Activated T-cell treated with anti-CD3 and anti-CD28 coated beads, Interleukin-2, amount 50 U/mL, for 4 hours (primary cell): Measurements from ENCODE around the gene DNAJB13. TPM values are rescaled to one million over a fixed set of nuclear protein-coding genes. Genes with fewer than 3 reads are reported as not detected.
"Not testable (repeated sequence)": the region's sequence is repeated elsewhere in the genome, so short reads cannot be mapped to it uniquely, and the experiment has no call there.

ENCODE experiments used
- ATAC-seq, 2 donors: fragments of 200-7000 bp; cut with Tn5 transposase; one replicate each; pipeline ENCODE4 v1.10.0; 2021
- DNase-seq: peaks from one replicate; pipeline ENCODE4 v3.0.0-alpha.2; 2020
- H3K27me3 Mint-ChIP-seq: one replicate; pipeline ENCODE4 v1.8.0; 2021; ENCODE audit warnings: low read depth, mixed read lengths
- H3K36me3 Mint-ChIP-seq: one replicate; pipeline ENCODE4 v1.8.0; 2022; ENCODE audit warnings: mixed read lengths; ENCODE audit not compliant: insufficient read depth
- H3K4me1 Mint-ChIP-seq: one replicate; pipeline ENCODE4 v1.8.0; 2021; ENCODE audit warnings: low read depth, mixed read lengths
- H3K4me3 Mint-ChIP-seq: one replicate; pipeline ENCODE4 v1.8.0; 2021; ENCODE audit warnings: mild to moderate bottlenecking, moderate library complexity, mixed read lengths
- H3K9me3 Mint-ChIP-seq: one replicate; pipeline ENCODE4 v1.8.0; 2021; ENCODE audit warnings: mixed read lengths
- total RNA-seq, 3 donors: library from RNA; stranded (reverse); gene quantifications; one replicate each; pipeline ENCODE4 v1.2.1, GENCODE V29; 2021

The DNAJB13 gene
- total RNA-seq, 3 donors from 2014 or later = 0.27 to 0.61 TPM; not detected in 1

DNA sequence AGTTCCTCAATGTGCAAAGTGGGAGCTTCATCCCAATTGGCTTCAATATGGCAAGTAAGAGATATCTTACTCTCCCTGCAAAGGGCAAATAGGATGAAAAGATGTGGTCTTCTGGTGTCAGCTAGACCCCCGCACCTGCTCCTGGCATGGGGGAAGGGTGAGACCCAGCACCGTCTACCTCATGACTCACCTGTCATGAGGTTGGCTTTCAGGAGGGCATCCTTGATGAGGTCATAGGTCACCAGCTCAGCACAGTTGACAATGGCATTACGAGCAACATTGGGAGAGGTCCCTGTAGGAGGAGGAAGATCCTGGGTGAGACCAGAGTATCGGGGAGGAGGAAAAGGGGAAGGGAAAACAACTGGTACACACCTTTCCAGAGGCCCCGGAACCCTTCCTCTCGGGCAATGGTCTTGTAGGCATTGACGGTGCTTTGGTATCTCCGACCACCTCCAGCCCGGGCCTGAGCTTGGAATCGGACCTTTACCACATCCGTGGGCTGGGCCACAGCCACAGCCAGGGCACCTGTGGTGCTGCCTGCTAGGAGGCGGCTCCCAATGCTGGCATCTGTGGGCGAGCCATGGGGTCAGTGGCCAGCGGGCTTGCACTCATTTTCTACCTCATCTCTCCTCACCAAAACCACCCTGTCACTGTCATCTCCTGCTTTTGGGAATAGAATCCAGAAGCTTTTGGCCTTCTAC lies 25.8 kb downstream of the DNAJB13 start:
- DNase-seq = no peak
- peaks cover 97% of the 10 kb centered on the region for H3K4me1 Mint-ChIP-seq
- H3K27me3 Mint-ChIP-seq = no peaks in the 10 kb centered on the region
- peak overlapping the region; percentile 56 for H3K4me3 Mint-ChIP-seq
- H3K36me3 Mint-ChIP-seq = peaks cover 56% of the 10 kb centered on the region
- ATAC-seq = no peak
- no peaks in the 10 kb centered on the region for H3K9me3 Mint-ChIP-seq

DNA sequence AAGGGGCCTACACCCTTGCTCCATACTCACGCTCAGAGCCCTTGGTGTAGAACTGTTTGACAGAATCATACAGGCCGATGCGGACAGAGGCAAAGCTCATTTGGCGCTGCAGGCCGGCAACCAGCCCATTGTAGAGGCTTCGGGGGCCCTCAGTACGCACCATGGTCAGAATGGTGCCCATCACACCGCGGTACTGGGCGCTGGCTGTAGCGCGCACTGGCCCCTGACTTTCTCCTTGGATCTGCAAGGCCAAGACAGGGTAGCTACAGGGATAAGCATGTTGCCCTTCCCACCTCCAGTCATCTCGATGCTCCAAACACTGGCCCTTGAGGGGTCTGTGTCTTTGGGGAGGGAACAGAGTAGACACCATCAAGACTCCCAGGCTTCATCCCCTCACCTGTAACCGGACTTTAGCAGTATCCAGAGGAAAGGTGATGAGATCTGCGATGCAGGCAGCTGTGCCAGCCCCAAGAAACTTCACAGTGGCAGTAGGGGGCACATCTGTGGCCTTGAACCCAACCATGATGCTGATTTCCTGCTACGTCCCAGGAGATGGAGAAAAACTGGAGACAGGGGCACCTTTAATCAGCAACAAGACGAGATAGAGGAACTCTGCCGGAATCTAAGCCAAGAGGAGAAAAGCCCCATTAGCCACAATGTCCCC lies 27.2 kb downstream of the DNAJB13 start:
- ATAC-seq (no peak), DNase-seq (no peak)
- Mint-ChIP-seq H3K4me1 (peaks cover 88% of the 10 kb centered on the region), H3K9me3 (no peaks in the 10 kb centered on the region), H3K36me3 (peaks cover 61% of the 10 kb centered on the region), H3K4me3 (peak overlapping the region; percentile 65), H3K27me3 (no peaks in the 10 kb centered on the region)

DNA sequence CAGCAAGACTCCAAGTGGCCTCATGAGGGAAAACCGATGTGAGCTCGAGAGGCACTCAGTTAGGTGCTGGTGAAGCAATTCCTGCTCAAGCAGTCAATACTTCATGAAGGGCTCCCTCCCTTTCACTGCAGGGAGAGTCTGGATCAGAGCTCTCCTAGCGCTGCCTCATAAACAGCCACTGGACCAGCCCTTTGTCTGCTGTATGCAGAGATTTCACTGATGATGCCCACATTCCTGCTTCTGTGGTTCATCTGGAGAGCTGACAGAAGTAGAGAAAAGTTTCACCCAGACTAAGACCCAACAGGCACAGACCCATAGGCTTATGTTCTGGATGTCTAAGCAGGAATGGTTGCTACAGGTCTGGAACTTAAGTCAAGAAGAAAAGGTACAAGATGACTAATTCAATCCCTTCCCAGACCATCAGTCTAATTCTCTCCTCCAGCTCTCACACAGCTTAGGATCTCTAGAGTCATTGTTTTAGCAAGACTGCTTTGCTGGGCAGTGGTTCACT lies 27.8 kb downstream of the DNAJB13 start:
- peaks cover 61% of the 10 kb centered on the region for H3K36me3 Mint-ChIP-seq
- no peak for ATAC-seq
- no peaks in the 10 kb centered on the region for H3K9me3 Mint-ChIP-seq
- peaks cover 86% of the 10 kb centered on the region for H3K4me1 Mint-ChIP-seq
- peak overlapping the region; percentile 65 for H3K4me3 Mint-ChIP-seq
- DNase-seq = no peak
- H3K27me3 Mint-ChIP-seq = no peaks in the 10 kb centered on the region

DNA sequence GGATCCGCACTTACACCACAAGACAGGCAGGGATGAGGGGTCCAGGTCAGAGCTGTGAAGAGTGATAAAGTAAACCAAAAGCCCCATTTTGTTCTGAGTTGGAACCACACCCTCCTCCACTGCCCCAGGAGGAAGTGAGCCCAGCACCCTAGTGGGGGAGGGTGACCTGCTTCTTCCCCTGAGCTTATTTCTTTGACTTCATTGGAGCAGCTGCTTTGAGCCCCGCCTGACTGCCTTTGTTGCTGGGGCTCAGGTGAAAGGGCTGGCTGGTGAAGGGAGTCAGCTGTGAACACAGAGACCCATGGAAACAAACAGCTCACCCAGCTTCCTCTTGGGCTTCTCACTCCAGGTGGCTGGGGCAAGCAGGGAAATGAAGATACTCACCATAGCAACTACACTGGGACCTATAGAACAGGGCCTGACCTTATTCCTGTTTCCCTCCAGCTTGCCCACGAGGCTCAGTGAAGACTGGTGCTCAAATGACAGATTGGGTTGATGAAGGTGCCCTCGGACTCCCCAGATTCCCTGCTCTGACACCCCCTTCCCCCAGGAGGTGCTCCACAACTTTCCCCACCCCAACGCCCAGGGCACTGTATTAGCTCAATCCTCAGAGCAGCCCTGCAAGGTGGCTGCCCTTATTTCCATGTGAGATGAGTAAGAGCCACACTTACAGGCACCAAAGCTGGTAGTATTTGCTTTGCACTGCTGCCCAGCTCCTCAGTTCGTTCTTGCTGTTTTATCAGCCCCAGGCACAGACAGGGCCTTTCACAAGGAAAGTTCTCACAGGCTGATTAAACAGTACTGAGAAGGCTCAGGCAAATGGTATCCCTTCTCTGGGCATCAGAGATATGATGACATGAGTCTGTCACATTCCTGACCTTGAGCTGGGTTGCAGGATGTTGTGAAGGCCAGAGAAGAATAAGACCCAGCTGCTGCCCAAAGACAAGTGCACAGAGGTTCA lies 29.5 kb downstream of the DNAJB13 start:
- peaks cover 50% of the 10 kb centered on the region for H3K36me3 Mint-ChIP-seq
- peaks cover 80% of the 10 kb centered on the region for H3K4me1 Mint-ChIP-seq
- no peaks in the 10 kb centered on the region for H3K27me3 Mint-ChIP-seq
- peak; percentile 11 to 12 for ATAC-seq
- peak overlapping the region; percentile 90 for H3K4me3 Mint-ChIP-seq
- H3K9me3 Mint-ChIP-seq = no peaks in the 10 kb centered on the region
- DNase-seq = peak; percentile 64

DNA sequence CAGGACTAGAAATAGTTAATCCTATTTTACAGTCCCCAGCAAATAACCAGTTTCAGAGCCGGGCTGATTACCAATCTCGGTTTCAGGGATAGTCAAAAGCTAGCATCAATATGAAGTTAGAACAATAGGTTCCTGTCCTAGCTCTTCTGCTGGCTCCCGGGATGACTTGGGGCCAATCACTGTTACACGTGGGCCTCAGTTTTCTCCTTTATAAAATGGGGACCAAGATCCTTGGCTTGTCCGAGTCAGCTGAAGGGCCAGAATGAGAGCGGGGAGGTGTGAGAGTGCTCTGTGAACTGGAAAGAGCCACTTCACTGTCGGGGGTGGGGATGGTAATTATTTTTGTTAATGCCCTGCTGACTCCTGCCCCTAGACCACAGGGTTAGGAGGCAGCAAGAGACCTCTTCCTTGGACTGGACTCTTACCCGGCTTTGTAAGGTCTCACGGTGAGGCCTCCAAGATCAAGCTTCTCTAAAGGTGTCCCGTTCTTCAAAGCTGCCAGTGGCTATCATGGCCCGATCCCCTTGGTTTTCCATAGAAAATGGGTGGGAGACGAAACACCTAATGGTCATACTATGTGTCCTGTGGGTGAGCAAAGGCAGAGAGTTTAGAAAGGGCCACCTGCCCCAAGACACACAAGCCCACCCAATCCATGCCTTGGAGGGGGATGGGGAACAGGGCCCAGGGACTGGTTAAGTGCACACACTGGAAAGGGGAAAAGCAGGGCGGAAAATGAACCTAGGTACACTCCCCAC lies 30.4 kb downstream of the DNAJB13 start:
- H3K4me1 Mint-ChIP-seq = peaks cover 74% of the 10 kb centered on the region
- H3K36me3 Mint-ChIP-seq = peaks cover 43% of the 10 kb centered on the region
- DNase-seq (no peak), ATAC-seq (no peak)
- no peaks in the 10 kb centered on the region for H3K9me3 Mint-ChIP-seq
- H3K27me3 Mint-ChIP-seq = no peaks in the 10 kb centered on the region
- H3K4me3 Mint-ChIP-seq = peak overlapping the region; percentile 90

DNA sequence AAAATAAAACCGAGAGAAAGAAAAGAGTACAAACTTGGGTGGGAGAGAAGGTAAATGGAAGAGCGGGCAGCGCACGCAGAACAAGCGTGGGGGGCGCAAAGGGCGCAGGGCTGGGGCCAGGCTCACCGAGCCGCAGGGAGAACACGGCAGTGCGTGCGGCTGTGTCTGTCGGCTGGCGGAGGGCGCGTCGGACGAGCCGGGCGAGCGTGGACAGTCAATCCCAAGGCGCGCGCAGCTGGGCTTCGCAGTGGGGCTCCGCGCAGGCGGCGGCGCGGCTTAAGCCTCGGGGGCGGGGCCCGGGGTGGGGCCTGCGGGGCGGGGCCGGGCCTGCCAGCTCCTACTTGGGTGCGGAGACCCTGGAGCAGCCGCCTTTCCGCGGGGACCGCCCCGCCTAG lies 31.8 kb downstream of the DNAJB13 start, which contains the start of gene UCP2:
Gene UCP2 (minus strand): TSS at position 249 of the 395 bp plus-strand sequence. CDS start 4,465 bp downstream, outside the sequence.
- DNase-seq (peak; percentile 69), ATAC-seq (peak; percentile 75 to 78)
- peaks cover 61% of the 10 kb centered on the region for H3K4me1 Mint-ChIP-seq
- H3K9me3 Mint-ChIP-seq = no peaks in the 10 kb centered on the region
- no peaks in the 10 kb centered on the region for H3K27me3 Mint-ChIP-seq
- H3K36me3 Mint-ChIP-seq = peaks cover 31% of the 10 kb centered on the region
- H3K4me3 Mint-ChIP-seq = peak within 1 kb of the TSS; percentile 90

DNA sequence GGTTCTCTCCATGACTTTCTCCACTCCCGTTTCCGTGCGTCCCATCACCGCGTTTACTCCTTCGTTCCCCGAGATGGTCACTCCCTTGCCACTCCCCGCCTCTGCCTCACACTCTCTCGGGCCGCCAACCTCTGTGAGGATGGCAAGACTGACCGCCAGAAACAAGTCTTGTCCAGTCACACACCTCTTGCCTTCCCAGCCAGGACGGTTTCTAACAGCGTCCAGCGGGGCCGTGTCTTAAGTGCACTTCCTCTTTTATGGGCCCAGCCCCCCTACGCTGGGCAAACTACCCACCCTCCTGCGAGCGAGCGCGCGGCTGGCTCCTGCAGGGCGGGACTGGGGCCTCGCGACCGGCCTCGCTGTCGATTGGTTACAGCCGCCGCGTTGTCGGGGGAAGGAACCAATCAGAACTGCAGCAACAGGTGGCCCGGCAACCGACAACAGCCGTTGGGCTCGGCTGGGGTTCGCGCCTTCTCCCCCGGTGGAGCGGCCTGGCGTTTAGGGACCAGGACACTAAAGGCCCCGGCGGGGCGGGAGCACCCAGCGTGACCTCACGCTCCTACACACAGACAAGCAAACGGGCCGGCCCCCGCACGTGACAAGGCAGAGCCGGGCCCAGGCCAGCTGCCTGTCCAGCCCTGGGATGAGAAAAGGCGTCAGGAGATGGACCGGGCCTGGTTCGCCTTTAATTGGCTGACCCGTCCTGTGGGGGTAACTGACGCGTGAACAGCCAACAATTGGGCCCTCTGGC lies 32.3 kb downstream of the DNAJB13 start:
- peak; percentile 87 to 89 for ATAC-seq
- Mint-ChIP-seq H3K4me1 (peaks cover 55% of the 10 kb centered on the region), H3K27me3 (no peaks in the 10 kb centered on the region), H3K9me3 (no peaks in the 10 kb centered on the region), H3K4me3 (peak overlapping the region; percentile 90), H3K36me3 (peaks cover 28% of the 10 kb centered on the region)
- DNase-seq = peak; percentile 85

DNA sequence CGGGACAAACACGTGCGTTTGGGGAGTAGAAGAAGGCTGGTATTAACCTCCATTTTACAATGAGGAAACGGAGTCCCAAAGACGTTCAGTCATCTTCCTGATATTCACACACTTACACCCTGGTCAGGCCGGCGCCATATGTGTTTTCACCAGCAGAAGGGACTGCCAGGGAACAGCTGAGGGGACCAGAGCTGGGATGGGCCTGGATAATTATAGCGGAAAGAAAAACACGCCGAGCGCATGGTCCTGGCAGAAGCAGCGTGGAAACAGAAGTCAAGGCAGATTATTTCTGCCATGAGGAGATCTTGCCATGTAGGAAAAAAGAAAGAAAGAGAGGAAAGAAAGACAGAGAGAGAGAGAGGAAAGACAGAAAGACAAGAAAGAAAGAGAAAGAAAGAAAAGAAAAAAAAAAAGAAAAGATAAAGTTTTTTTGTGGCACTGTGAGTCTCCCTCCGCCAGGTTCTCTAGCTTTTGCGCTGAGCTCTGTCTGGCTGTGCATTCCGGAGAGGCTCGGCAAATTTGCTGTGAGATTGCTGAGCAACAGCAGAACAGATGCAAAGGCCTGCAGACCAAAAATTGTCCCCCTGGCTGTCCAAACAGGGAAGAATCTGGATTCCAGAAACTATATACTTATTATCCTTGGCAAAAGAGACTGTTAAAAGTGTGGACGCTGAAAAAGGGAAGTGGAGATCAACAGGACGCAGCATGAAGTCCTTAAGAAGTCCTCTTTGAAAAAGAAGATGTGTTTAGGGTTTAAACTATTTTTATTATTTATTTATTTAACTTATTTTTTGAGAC lies 33.1 kb downstream of the DNAJB13 start:
- DNase-seq (no peak), ATAC-seq (no peak)
- Mint-ChIP-seq H3K9me3 (no peaks in the 10 kb centered on the region), H3K4me1 (peaks cover 47% of the 10 kb centered on the region), H3K4me3 (peak overlapping the region; percentile 90), H3K36me3 (peaks cover 20% of the 10 kb centered on the region), H3K27me3 (no peaks in the 10 kb centered on the region)

DNA sequence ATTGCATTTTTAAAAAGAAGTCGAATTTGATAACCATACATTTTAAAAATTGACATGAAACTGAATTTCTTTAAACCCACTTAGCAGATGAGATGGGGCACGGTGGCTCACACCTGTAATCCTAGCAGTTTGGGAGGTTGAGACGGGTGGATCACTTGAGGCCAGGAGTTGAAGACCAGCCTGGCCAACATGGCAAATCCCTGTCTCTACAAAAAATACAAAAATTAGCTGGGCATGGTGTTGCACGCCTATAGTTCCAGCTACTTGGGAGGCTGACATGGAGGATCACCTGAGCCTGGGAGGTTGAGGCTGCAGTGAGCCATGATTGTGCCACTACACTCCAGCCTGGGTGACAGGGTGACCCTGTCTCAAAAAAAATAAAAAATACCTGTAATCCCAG lies 34.8 kb downstream of the DNAJB13 start:
- not testable (repeated sequence) for H3K9me3 Mint-ChIP-seq, H3K27me3 Mint-ChIP-seq, H3K4me3 Mint-ChIP-seq, ATAC-seq, DNase-seq
- H3K36me3 Mint-ChIP-seq = peaks cover 10% of the 10 kb centered on the region
- peaks cover 33% of the 10 kb centered on the region for H3K4me1 Mint-ChIP-seq

DNA sequence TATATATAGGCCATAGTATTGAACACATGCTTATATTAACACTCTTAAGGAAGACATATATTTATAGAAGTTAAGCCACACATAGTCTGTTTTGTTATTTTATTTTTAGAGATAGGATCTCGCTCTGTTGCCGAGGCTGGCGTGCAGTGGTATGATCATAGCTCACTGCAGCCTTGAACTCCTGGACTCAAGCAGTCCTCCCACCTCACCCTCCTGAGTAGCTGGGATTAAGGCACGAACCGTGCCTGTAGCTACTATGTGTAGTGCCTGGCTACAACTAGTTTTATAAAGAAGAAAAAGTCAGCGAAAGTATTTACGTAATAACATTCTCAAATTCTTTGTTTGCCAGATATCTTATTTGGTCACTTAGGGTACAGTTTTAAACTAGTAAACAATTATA lies 37.4 kb downstream of the DNAJB13 start:
- DNase-seq = no peak
- ATAC-seq = no peak
- no peaks in the 10 kb centered on the region for H3K27me3 Mint-ChIP-seq
- H3K36me3 Mint-ChIP-seq = no peaks in the 10 kb centered on the region
- peaks cover 40% of the 10 kb centered on the region for H3K4me1 Mint-ChIP-seq
- H3K4me3 Mint-ChIP-seq = no peak overlapping the region
- H3K9me3 Mint-ChIP-seq = no peaks in the 10 kb centered on the region

DNA sequence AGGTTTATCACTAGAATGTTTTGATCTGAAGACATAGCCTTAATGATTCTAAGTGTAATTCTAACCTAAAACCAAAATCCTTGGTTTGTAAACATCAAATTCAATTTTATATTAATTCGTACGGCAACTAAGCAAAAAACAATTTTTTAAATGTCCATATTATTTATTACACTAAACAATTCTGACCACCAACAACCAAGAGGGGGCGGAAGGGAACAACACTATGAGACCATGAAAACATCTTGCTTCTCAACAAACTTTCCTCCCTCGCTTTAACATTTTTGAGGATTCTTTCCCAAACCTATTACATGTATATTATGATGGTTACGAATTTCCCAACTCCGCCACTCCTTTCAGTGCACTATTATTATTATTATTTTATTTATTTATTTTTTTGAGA lies 38.3 kb downstream of the DNAJB13 start:
- ATAC-seq (no peak), DNase-seq (no peak)
- no peaks in the 10 kb centered on the region for H3K9me3 Mint-ChIP-seq
- H3K27me3 Mint-ChIP-seq = no peaks in the 10 kb centered on the region
- H3K36me3 Mint-ChIP-seq = no peaks in the 10 kb centered on the region
- peaks cover 35% of the 10 kb centered on the region for H3K4me1 Mint-ChIP-seq
- no peak overlapping the region for H3K4me3 Mint-ChIP-seq

DNA sequence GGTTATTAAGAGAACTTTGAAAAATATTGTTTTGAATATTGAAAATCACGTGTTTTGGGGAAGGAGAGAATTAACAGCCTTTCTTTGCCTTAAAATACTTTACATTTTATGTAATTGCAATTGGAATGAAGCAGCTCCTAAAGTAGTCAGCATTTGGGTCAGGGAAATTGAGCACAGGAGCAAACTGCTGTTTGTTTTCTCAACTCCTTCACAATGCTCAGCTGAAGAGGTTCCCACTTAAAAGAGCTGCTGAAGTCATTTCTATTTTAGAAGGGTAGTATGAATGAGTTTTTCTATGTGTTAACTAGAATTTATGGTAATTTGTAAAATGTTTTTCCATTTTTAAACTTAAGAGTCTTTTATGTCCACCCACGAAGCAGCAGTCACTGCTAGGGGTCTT lies 39.9 kb downstream of the DNAJB13 start:
- ATAC-seq = no peak
- Mint-ChIP-seq H3K9me3 (no peaks in the 10 kb centered on the region), H3K4me3 (no peak overlapping the region), H3K36me3 (no peaks in the 10 kb centered on the region), H3K4me1 (peaks cover 43% of the 10 kb centered on the region), H3K27me3 (no peaks in the 10 kb centered on the region)
- no peak for DNase-seq
